ENCODE data around the gene RELN.

The RELN gene

GRCh38 chr7:103668279-103668941 is 321.0 kb downstream of the RELN start:
- DNase-seq = no peak

GRCh38 chr7:103666326-103666725 is 323.1 kb downstream of the RELN start:
- no peak for DNase-seq

- no peak for DNase-seq
These were observed 324.9 kb downstream of the RELN start for GRCh38 chr7:103664577-103664976.

GRCh38 chr7:103660455-103661371 is 328.7 kb downstream of the RELN start:
- DNase-seq = no peak

- DNase-seq = no peak
These were observed 331.1 kb downstream of the RELN start for GRCh38 chr7:103658055-103659005.

- DNase-seq = no peak
These were observed 332.0 kb downstream of the RELN start for GRCh38 chr7:103657474-103657894.

- DNase-seq = no peak
These were observed 333.2 kb downstream of the RELN start for GRCh38 chr7:103656221-103656620.

- DNase-seq = peak; percentile 34
These were observed 337.7 kb downstream of the RELN start for GRCh38 chr7:103651593-103652377.

GRCh38 chr7:103649052-103649451 is 340.4 kb downstream of the RELN start:
- no peak for DNase-seq

GRCh38 chr7:103648135-103648534 is 341.3 kb downstream of the RELN start:
- DNase-seq = no peak

- no peak for DNase-seq
These were observed 345.1 kb downstream of the RELN start for GRCh38 chr7:103644319-103644718.

- DNase-seq = no peak
These were observed 349.3 kb downstream of the RELN start for GRCh38 chr7:103640031-103640779.

- DNase-seq = no peak
These were observed 351.7 kb downstream of the RELN start for GRCh38 chr7:103637726-103638125.

GRCh38 chr7:103637094-103637493 is 352.4 kb downstream of the RELN start:
- no peak for DNase-seq

GRCh38 chr7:103636153-103636552 is 353.3 kb downstream of the RELN start:
- no peak for DNase-seq

GRCh38 chr7:103632972-103633371 is 356.5 kb downstream of the RELN start:
- no peak for DNase-seq

- DNase-seq = no peak
These were observed 357.3 kb downstream of the RELN start for GRCh38 chr7:103632005-103632639.

- peak; percentile 99 for DNase-seq
These were observed 359.1 kb downstream of the RELN start for GRCh38 chr7:103630318-103630717.

GRCh38 chr7:103628742-103629141 is 360.7 kb downstream of the RELN start:
- DNase-seq = no peak

GRCh38 chr7:103626776-103627175 is 362.7 kb downstream of the RELN start:
- no peak for DNase-seq

- DNase-seq = no peak
These were observed 367.2 kb downstream of the RELN start for GRCh38 chr7:103622274-103622673.
